Activated T-helper 17 cell treated with anti-CD3 and anti-CD28 coated beads, Interleukin-2, amount 50 U/mL, for 72 hours (primary cell): ENCODE measurements around the gene ME1. TPM values are rescaled to one million over a fixed set of nuclear protein-coding genes. Genes with fewer than 3 reads are reported as not detected.
A peak's percentile ranks its signal among the peaks of the same experiment; 100 is the strongest.
"Not testable (repeated sequence)": the region's sequence is repeated elsewhere in the genome, so short reads cannot be mapped to it uniquely, and the experiment has no call there.

Experiments used
- ATAC-seq: fragments of 150-1000 bp; cut with Tn5 transposase; replicated peaks from 2 replicates; pipeline ENCODE4 v1.10.0; 2021; ENCODE audit warnings: mild to moderate bottlenecking, moderate library complexity
- H3K27ac Mint-ChIP-seq: one replicate; pipeline ENCODE4 v1.8.0; 2022; ENCODE audit warnings: mixed read lengths
- H3K27me3 Mint-ChIP-seq: one replicate; pipeline ENCODE4 v1.8.0; 2022; ENCODE audit warnings: mixed read lengths
- H3K36me3 Mint-ChIP-seq: one replicate; pipeline ENCODE4 v1.8.0; 2022; ENCODE audit warnings: low read depth, mild to moderate bottlenecking, mixed read lengths
- H3K4me1 Mint-ChIP-seq: one replicate; pipeline ENCODE4 v1.8.0; 2022; ENCODE audit warnings: mixed read lengths
- H3K4me3 Mint-ChIP-seq: one replicate; pipeline ENCODE4 v1.8.0; 2022; ENCODE audit warnings: mild to moderate bottlenecking, mixed read lengths
- H3K9me3 Mint-ChIP-seq: one replicate; pipeline ENCODE4 v1.8.0; 2022; ENCODE audit warnings: mixed read lengths
- total RNA-seq, 2 donors: library from RNA; stranded (reverse); gene quantifications; one replicate each; pipeline ENCODE4 v1.2.3, GENCODE V29; 2022

ME1 gene
- total RNA-seq, 2 donors from 2014 or later: 0.32 to 0.42 TPM

DNA sequence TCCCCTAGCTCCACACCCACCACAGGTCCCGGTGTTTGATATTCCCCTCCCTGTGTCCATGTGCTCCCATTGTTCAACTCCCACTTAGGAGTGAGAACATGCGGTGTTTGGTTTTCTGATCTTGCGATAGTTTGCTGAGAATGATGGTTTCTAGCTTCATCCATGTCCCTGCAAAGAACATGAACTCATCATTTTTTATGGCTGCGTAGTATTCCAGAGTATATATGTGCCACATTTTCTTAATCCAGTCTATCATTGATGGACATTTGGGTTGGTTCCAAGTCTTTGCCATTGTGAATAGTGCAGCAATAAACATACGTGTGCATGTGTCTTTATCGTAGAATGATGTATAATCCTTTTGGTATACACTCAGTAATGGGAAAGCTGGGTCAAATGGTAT, 143.6 kb downstream of the ME1 start:
- ATAC-seq, H3K36me3 Mint-ChIP-seq, H3K4me1 Mint-ChIP-seq, H3K27ac Mint-ChIP-seq, H3K4me3 Mint-ChIP-seq: not testable (repeated sequence)
- H3K9me3 Mint-ChIP-seq: peaks cover 13% of the 10 kb centered on the region
- peaks cover 15% of the 10 kb centered on the region for H3K27me3 Mint-ChIP-seq

DNA sequence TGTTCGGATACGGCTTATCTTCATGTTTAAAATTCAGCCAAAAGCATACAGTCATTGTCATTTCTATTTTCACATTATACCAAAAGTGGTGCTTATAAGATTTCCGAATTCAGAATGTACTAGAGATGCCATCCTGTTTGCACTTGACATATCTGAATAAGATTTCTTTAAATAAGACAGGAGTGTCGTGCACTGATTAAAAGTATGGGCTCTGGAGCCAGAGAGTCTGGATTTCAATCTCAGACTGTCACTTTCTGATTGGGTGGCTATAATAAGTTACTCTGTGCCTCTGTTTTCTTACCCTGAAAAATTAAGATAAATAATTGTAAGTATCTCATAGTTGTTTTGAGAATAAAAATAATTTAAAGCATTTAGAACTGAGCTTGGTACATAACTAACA, 144.9 kb downstream of the ME1 start:
- Mint-ChIP-seq H3K4me1 (no peaks in the 10 kb centered on the region), H3K27ac (no peak overlapping the region), H3K4me3 (no peak overlapping the region), H3K36me3 (no peaks in the 10 kb centered on the region), H3K27me3 (peaks cover 8% of the 10 kb centered on the region), H3K9me3 (peaks cover 7% of the 10 kb centered on the region)
- no peak for ATAC-seq

DNA sequence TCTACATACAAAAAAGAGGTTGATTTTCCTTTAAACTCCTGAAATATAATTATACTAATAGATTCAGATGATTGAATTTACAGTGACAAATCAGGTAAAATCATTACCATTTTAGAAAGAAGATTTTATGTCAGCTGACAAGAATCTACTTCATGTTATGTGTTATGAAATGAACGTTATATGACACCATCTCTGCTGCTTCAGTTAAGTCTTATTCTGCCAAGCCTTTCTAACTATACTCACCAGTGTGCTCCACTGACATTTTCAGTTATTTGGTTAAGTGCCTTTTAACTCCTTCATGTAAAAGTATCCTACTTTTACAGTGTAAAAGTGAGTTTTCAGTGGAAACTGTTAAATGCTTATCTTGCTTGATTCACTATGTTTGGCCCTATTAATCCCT, 157.3 kb downstream of the ME1 start:
- Mint-ChIP-seq H3K27ac (no peak overlapping the region), H3K9me3 (no peaks in the 10 kb centered on the region), H3K4me3 (no peak overlapping the region), H3K27me3 (peaks cover 5% of the 10 kb centered on the region), H3K4me1 (no peaks in the 10 kb centered on the region), H3K36me3 (no peaks in the 10 kb centered on the region)
- ATAC-seq: no peak

DNA sequence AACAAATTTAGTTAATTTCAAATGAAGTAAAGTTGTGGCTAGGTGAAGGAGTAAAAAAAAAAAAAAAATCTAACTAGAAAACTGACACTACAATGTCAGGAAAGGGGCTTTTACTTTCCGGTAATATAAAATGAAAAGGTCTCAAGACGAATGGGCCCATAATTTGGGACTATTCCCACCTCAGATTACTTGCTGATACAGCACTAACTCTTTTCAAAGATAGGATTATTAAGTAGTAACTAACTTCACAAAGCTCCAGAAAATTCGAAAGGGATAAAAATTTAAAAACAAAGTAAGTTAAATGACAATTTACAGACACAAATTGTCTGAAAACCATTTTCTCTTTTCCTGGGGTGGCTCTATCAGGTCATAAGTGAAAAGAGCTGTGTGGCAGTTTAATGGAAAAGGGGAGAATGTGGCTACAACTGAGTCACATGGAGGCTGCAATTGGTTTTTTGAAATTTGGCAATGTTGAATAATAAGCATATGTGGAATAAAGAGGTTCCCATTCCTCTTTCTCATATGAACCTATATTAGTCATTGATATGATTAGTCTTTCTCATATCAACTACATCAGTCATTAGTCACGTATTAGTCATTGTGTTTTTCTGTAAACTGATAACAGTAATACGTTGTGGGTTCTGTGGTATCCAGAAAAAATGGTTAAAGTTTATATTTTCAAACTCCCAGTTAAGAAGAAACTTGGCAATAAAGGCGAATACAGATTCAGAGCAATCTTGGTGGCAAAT, 159.7 kb downstream of the ME1 start:
- H3K4me1 Mint-ChIP-seq: no peaks in the 10 kb centered on the region
- H3K36me3 Mint-ChIP-seq: no peaks in the 10 kb centered on the region
- no peak overlapping the region for H3K4me3 Mint-ChIP-seq
- no peaks in the 10 kb centered on the region for H3K9me3 Mint-ChIP-seq
- peak; percentile 95 for ATAC-seq
- H3K27ac Mint-ChIP-seq: peak overlapping the region; percentile 47
- peaks cover 5% of the 10 kb centered on the region for H3K27me3 Mint-ChIP-seq

DNA sequence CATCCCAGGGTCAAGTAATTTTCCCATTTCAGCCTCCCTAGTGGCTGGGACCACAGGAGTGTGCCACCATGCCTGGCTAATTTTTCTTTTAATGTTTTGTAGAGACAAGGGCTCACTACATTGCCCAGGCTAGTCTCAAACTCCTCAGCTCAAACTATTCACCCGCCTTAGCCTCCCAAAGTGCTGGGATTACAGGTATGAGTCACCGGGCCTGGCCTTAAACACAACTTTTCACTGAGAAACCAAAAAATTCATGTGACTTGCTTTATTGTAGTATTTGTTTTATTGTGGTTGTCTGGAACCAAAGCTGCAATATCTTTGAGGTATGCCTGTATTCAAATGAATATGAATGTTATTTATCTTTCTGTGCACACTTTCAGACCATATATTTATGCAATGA, 165.5 kb downstream of the ME1 start:
- H3K27me3 Mint-ChIP-seq: peaks cover 4% of the 10 kb centered on the region
- H3K4me3 Mint-ChIP-seq: no peak overlapping the region
- H3K4me1 Mint-ChIP-seq: no peaks in the 10 kb centered on the region
- H3K36me3 Mint-ChIP-seq: no peaks in the 10 kb centered on the region
- ATAC-seq: peak; percentile 46
- H3K9me3 Mint-ChIP-seq: no peaks in the 10 kb centered on the region
- H3K27ac Mint-ChIP-seq: no peak overlapping the region

DNA sequence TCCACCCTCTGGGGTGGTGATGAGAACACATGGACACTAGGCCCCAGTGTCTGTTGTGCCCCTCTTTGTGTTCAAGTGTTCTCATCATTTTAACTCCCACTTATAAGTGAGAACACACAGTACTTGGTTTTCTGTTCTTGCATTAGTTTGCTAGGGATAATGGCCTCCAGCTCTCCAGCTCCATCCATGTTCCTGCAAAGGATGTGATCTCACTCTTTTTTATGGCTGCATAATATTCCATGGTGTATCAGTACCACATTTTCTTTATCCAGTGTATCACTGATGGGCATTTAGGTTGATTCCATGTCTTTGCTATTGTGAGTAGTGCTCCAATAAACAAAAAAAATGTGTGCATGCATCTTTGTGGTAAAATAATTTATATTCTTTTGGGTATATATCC, 170.3 kb downstream of the ME1 start:
- no peak overlapping the region for H3K4me3 Mint-ChIP-seq
- no peaks in the 10 kb centered on the region for H3K36me3 Mint-ChIP-seq
- H3K27ac Mint-ChIP-seq: no peak overlapping the region
- ATAC-seq: no peak
- H3K4me1 Mint-ChIP-seq: no peaks in the 10 kb centered on the region
- peaks cover 4% of the 10 kb centered on the region for H3K27me3 Mint-ChIP-seq
- H3K9me3 Mint-ChIP-seq: no peaks in the 10 kb centered on the region

DNA sequence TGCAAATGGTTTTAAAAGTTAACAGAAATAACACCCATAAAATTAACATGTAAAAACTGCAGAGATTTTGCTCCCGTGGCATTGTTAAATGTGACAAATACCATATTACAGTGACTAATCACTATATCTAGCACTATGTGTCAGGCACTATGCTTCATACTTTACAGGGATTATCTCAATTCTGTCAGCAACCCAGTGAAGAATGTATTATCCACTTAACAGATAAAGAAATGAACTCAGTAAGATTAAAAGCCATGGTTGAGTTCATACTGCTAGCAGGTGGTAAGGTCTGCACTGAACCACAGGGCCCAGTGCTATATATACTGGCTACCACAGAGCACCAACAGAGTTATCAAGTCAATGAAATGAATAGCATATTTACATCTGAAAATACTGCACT, 172.3 kb downstream of the ME1 start:
- no peaks in the 10 kb centered on the region for H3K4me1 Mint-ChIP-seq
- no peaks in the 10 kb centered on the region for H3K36me3 Mint-ChIP-seq
- no peak for ATAC-seq
- no peaks in the 10 kb centered on the region for H3K9me3 Mint-ChIP-seq
- H3K27ac Mint-ChIP-seq: no peak overlapping the region
- H3K4me3 Mint-ChIP-seq: no peak overlapping the region
- no peaks in the 10 kb centered on the region for H3K27me3 Mint-ChIP-seq

DNA sequence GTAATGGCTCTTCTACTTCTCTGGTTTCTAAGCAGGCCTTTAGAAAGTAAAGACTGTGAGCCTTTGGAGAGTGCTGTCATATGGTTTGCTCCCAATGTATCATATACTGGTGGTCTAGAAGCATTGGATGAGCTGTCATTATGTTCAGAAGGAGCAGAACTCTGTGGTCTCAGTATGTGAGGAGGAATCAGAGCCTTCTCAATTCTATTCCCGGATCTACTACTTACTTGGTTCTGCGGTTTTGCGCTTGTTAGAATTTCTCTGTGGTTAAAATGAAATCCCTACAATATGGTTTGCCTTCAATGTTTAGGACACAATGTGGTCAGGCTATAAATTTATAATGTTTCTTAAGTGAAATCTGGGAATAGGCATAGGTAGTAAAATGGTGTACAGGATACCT, 173.1 kb downstream of the ME1 start:
- Mint-ChIP-seq H3K27ac (no peak overlapping the region), H3K36me3 (no peaks in the 10 kb centered on the region), H3K27me3 (no peaks in the 10 kb centered on the region), H3K4me1 (no peaks in the 10 kb centered on the region), H3K4me3 (no peak overlapping the region), H3K9me3 (no peaks in the 10 kb centered on the region)
- no peak for ATAC-seq

DNA sequence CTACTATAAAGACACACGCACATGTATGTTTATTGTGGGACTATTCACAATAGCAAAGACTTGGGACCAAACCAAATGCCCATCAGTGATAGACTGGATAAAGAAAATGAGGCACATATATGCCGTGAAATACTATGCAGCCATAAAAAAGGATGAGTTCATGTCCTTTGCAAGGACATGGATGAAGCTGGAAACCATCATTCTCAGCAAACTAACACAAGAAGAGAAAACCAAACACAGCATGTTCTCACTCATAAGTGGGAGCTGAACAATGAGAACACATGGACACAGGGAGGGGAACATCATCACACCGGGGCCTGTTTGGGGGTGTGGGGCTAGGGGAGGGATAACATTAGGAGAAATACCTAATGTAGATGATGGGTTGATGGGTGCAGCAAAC, 174.1 kb downstream of the ME1 start:
- H3K27me3 Mint-ChIP-seq, H3K4me3 Mint-ChIP-seq, H3K9me3 Mint-ChIP-seq, H3K4me1 Mint-ChIP-seq, H3K36me3 Mint-ChIP-seq, ATAC-seq, H3K27ac Mint-ChIP-seq: not testable (repeated sequence)

DNA sequence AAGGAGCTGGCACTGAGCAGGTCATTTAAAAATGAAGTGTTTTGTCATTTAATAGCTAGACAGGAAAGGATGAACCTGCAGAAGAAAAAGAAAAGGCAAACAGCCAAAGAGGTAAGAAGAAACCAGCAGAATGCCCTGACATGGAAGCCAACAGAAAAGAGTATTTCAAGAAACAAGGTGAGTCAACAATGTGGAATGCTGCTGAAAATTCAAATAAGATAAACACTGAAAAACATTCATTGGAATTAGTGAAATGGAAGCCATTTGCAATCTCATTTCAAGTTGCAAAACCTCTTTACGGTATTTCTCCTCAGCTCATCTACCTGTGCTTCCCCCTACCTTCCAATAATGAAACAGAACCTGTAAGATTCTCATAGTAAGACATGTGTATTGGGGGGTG, 178.1 kb downstream of the ME1 start:
- no peaks in the 10 kb centered on the region for H3K36me3 Mint-ChIP-seq
- H3K4me3 Mint-ChIP-seq: no peak overlapping the region
- no peaks in the 10 kb centered on the region for H3K9me3 Mint-ChIP-seq
- H3K4me1 Mint-ChIP-seq: no peaks in the 10 kb centered on the region
- ATAC-seq: no peak
- peaks cover 4% of the 10 kb centered on the region for H3K27me3 Mint-ChIP-seq
- no peak overlapping the region for H3K27ac Mint-ChIP-seq

DNA sequence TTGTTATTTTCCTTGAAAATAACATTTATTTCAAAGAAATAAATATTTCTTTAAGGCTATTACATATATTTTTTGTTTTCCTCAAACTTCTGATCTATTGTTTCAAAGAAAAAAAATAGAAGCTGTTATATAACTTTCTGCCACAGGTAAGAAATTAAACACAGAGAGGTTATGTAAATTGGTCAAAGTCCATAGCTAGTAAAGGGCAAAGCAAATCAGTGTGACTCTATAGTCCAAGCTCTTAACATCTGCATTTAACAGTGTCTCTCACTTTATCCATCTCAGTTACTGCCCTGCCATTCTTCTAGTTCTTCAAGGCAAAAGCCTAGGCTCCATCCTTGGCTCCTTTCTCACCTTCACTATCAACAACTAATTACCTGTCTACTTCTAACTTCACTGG, 180.6 kb downstream of the ME1 start:
- no peaks in the 10 kb centered on the region for H3K9me3 Mint-ChIP-seq
- H3K27ac Mint-ChIP-seq: no peak overlapping the region
- no peak for ATAC-seq
- H3K4me1 Mint-ChIP-seq: no peaks in the 10 kb centered on the region
- H3K27me3 Mint-ChIP-seq: peaks cover 4% of the 10 kb centered on the region
- H3K4me3 Mint-ChIP-seq: no peak overlapping the region
- no peaks in the 10 kb centered on the region for H3K36me3 Mint-ChIP-seq

DNA sequence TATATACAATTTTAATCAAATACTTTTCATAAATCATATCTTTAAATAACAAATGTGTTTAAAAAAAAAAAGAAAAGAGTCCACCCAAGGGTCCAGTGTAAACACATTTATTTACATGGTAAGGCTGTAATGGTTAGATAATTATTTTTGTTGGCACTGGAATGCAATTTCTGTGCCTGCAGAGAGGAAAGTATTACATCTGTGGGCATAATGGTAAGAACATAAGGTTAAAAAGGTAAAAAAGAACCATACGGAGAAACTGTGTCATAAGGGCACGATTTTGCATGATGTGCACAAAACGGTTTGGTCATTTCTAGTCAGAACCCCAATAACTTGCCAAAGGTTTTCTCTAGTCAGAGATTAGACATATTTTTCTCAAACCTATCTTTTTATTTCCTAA, 183.4 kb downstream of the ME1 start:
- Mint-ChIP-seq H3K36me3 (no peaks in the 10 kb centered on the region), H3K27me3 (peaks cover 7% of the 10 kb centered on the region), H3K27ac (no peak overlapping the region), H3K4me1 (no peaks in the 10 kb centered on the region), H3K4me3 (no peak overlapping the region), H3K9me3 (no peaks in the 10 kb centered on the region)
- ATAC-seq: no peak

DNA sequence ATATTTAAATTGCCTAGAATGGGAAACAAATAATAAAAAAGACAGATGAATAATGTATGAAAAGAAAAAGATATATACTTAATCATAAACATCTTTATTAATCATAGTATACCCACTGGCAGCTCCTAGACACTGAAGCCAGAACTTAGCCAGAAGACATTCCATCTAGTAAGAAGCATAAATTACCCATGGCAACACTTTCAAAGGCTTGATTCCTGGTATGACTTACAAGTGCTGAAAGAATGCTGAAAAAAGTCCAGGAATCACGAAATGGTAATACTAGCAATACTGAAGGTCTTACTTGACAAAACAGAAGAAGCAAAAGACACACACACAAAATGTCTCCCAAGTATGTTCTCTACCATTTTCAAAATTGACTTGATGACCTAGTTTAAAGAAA, 199.7 kb downstream of the ME1 start:
- Mint-ChIP-seq H3K27ac (no peak overlapping the region), H3K4me1 (no peaks in the 10 kb centered on the region), H3K4me3 (no peak overlapping the region), H3K9me3 (no peaks in the 10 kb centered on the region), H3K36me3 (no peaks in the 10 kb centered on the region), H3K27me3 (peaks cover 15% of the 10 kb centered on the region)
- ATAC-seq: no peak

DNA sequence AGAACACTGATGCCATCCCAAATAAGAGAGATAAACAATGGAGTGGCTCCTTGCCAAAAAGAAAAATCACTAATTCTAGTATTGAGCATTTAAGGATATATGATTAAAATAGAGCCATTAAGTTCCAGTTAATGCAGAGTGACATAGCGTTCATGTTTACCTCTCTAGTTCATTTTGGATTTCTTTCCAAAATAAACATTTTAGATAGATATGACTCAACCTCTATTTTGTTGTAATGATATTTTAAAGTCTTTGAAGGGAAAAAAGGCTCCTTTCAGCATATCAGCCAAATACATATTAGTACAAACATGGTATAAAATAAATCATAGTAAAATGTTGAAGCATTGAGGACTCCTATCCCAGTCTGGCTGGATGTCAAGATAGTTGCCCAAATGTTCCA, 204.3 kb downstream of the ME1 start:
- no peaks in the 10 kb centered on the region for H3K36me3 Mint-ChIP-seq

DNA sequence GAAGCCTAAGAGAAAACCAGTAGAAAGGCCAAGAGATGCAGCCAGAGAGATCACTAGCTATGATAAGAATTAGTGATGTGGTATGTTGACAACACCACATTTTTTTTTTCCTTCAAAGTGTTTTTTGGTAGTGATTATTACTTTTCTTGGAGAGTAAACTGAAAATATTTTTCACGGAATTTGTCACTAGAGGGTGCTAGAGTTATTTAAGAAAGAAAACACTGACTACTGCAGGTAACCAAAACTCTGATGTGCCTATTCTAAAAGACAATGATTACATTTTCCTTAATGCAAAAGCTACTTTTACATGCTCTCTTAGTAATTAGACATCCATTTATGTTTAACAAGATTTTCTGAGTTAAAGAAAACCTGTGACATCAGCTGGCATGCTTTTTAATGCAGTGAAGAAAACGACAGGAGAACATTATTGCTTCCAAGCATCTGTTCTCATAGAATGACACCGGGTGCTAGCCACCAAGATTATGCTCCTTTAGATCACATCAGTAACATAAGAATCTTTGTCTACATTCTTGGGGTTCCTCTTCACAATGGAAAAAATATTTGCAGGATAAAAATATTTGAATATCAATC, 208.9 kb downstream of the ME1 start:
- Mint-ChIP-seq H3K27me3 (no peaks in the 10 kb centered on the region), H3K9me3 (no peaks in the 10 kb centered on the region), H3K4me3 (no peak overlapping the region), H3K27ac (no peak overlapping the region), H3K4me1 (no peaks in the 10 kb centered on the region), H3K36me3 (no peaks in the 10 kb centered on the region)
- ATAC-seq: no peak

More for the DNA sequence above, 204.3 kb downstream of the ME1 start:
- Mint-ChIP-seq H3K27me3 (no peaks in the 10 kb centered on the region), H3K4me3 (no peak overlapping the region), H3K9me3 (no peaks in the 10 kb centered on the region), H3K27ac (no peak overlapping the region), H3K4me1 (no peaks in the 10 kb centered on the region)
- no peak for ATAC-seq
